GM21423 (cell line): ENCODE results near the gene IL37.
"Not testable (repeated sequence)": the region's sequence is repeated elsewhere in the genome, so short reads cannot be mapped to it uniquely, and the experiment has no call there.

ENCODE experiments used
- ATAC-seq: cut with Tn5 transposase; IDR thresholded peaks from one replicate; pipeline ENCODE4 v1.9.1; 2021; ENCODE audit warnings: mild to moderate bottlenecking, moderate library complexity; ENCODE audit not compliant: unreplicated experiment

Gene IL37

DNA sequence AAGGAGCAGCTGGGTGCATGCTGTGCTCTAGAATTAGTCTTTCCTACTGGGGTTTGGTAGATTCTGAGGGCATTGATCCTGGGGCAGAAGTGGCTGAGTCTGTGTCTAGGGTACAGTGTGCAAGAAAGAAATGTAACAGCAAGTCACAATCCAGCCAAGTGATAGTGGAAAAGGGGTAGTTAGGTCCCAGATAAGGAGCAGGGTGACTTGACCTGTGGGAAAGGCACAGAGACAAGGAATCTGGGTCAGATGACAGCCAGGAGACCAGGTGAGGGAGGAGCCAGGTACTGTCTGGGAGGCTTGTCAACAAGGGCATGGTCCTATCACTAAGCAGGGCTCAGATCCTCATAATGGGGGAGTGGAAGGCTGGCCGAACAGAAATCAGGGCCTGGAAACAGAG is 8.1 kb downstream of the IL37 start:
- no peak for ATAC-seq

DNA sequence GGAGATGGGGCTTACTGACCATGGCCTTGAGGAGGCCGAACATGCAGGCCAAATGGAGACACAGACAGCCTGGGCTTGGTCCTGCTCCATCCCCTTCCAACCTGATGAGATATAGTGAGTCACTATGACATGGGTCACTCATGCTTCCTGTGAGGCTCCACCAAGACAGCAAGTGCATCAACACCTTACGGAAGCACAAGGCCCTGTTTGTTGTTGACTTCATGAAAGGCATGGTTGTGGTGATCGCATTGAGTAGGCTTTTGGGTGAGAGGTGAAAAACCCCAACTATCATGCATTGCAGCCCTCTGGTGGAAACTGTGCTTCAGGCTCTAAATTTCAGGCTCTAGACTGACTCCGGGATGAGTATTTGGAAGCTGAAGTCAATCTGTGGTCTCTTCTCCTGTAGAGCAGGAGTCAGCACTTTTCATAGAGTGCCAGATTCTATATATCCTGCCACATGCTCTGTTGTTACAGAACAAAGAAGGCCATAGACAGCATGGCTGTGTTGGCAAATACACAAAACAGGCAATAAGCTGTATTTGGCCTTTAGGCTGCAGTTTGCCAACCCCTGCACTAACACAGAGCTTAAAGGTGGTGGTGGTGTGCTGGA is 10.1 kb downstream of the IL37 start:
- no peak for ATAC-seq

DNA sequence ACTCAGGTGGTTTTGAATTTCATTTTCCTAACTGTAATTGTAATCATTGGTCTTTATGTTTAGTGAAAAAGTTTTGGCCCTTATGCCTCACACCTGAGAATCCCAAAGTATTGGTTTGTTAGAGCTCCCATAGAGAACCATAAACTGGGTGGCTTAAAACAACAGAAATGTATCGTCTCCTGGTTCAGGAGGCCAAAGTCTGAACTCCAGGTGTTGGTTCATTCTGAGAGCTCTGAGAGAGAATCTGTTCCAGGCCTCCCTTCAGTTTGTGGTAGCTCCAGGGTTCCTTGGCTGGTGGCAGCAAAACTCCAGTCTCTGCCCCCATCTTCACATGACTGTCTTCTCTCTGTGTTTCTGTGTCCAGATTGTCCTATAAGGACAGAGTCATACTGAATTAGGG is 11.0 kb downstream of the IL37 start:
- no peak for ATAC-seq

DNA sequence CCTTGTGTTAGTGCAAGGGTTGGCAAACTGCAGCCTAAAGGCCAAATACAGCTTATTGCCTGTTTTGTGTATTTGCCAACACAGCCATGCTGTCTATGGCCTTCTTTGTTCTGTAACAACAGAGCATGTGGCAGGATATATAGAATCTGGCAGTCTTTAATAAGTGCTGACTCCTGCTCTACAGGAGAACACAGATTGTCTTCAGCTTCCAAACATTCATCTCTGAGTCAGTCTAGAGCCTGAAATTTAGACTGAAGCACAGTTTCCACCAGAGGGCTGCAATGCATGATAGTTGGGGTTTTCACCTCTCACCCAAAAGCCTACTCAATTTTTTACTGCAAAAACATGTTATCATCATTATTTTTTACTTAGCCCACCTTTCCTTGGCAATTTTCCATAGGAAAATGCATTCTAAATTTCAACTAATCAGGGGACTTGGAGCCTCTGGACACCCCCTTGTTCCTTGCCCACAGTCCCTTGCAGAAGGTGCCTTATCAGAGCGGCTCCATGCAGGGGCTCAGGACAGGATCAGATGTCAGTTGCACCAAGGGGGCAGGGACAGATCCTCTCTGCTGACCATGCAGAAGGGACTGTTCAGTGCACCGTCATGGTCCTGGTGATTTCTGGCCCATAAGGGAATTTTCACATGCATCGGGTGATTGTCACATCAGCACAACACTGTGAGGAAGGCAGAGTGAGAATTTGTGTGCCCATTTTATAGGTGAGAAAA is 12.4 kb downstream of the IL37 start:
- no peak for ATAC-seq

DNA sequence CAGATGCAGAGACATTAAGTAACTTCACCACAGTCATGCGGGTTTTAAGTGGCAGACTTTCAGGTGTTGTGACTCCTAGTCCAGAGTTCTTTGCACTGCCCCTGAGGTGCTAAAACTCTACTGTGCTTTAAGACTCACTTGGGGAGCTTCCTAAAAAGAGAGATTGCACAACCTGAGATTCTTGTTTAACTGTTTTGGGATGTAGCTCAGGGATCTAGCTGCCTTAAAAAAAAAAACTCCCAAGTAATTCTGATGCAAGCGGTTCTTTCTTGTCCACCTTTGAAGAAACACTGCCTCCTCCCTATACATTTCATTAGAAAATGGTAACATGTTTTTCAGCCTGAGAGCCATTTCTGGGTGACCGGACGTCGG is 13.0 kb downstream of the IL37 start:
- ATAC-seq: no peak

DNA sequence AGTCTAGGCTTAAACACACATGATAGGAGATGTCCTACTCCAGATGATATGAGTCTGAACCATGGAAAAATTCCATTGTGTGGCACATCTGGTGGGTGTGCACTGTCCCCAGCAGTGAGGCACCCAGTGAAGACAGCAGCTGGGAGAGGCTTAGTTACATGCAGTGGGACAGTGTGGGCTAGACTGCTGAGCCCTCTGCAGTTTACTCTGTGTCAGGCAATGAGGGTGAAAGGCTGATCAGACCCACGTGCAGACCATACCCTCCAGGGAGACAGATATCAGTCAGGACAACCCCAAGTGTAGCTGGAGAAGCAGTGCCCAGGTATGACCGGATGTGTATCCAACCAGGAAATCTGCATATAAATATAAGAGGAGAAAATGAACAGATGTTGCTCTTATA is 13.4 kb downstream of the IL37 start:
- ATAC-seq: no peak

DNA sequence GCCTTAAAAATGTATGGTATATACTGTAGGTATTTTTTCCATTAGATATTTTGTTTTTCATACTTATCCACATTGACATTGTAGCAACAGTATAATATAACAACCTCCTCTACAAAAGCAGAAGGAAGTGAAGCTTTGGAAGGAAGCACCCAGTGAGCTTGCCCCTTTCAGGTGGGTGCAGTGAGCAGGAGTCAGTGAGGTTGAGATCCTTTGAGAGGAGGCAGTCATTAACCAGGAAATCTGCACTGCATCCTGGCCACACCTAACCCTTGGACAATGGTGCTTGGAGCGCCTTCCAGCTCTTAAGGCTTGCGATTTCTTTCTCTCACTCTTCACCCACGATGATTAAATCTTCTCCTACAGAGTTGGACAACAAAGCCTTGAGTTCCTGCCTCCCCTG is 13.9 kb downstream of the IL37 start:
- ATAC-seq: no peak

DNA sequence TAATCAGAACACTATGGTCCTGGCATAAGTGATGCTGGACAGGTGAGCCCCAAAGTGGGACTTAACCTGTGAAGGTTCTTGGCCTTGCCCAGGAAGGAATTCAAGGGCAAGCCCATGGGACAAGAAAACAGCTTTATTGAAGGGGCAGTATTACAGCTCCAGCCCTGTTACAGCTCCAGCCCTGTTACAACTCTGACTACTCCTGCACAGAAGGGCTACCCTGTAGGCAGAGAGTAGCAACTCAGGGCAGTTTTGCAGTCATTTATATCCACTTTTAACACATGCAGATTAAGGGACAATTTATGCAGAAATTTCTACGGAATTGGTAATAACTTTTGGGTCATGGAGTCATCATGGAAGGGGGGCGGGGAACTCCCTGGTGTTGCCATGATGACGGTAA is 15.7 kb downstream of the IL37 start:
- ATAC-seq: no peak

DNA sequence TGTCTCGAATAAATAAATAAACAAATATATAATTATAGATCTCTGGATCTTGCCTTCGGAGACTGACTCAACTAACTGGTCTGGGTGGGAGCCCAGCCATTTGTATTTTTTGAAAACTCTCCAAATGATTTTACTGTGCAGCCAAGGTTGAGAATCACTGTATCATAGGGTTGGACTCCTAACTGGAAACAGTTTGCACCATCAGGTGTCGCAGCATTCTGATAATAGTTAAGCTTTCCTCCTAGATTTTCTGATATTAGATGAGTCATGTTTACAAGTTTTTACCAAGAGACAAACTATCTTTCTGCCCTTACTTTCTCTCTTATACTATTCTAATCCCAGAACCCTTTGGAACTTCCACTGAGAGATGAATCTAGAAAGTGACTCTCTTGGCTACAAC is 16.8 kb downstream of the IL37 start:
- ATAC-seq: no peak

DNA sequence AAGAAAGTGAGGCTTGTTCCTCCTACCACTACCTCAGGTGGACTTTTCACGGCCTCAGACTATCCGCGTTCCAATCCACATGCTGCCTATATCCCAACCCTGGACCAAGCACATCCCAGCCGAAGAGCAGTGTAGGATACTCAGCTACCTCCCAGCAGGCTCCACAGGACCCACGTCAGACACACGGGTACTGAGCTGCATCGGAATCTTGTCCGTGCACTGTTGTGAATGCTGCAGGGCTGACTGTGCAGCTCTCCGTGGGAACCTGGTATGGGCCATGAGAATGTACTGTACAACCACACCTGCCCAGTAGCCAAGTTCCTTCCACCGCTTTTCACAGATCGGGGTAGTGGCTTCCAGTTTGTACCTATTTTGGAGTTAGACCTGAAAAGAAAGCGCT is 22.3 kb downstream of the IL37 start:
- no peak for ATAC-seq

DNA sequence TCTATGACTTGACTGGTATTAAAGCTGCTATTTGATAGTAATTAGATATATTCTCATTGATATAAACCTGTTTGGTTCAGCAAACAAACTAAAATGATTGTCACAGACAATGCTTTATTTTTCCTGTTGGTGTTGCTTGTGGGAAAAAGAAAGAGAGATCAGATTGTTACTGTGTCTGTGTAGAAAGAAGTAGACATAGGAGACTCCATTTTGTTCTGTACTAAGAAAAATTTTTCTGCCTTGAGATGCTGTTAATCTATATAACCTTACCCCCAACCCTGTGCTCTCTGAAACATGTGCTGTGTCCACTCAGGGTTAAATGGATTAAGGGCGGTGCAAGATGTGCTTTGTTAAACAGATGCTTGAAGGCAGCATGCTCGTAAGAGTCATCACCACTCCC is 23.2 kb downstream of the IL37 start:
- not testable (repeated sequence) for ATAC-seq

DNA sequence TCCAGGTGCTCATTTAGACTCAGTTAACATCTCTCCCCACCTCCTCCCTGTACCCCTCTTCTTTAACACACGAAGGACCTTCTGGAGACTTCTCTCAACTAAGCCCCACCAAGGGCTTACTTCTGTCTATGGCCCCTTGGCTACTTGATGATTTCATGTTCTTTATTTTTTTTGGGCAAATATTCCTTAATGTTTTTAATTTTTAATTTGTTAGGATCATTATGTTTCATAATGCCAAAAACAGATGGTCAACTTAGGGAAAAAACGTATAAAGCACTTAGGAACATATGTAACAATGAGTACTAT is 25.9 kb downstream of the IL37 start:
- no peak for ATAC-seq

DNA sequence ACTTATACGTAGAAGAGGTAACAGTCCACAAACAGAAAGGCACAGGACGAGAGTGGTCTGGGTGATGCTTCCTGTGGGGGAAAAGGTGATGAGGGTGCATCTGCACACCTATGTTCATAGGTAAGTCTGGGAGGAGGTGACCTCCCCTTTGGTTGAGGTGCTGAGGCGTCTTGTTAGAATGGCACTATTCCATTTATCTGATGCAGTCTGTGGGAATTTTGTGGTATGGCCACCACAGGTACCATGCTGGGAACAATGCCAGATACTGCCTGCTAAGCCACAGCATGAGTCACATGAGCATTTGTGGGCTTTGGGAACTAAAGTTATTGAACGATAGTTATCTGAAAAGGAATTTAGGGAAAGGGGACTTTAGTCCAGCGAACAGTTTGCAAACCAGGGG is 27.9 kb downstream of the IL37 start:
- no peak for ATAC-seq

DNA sequence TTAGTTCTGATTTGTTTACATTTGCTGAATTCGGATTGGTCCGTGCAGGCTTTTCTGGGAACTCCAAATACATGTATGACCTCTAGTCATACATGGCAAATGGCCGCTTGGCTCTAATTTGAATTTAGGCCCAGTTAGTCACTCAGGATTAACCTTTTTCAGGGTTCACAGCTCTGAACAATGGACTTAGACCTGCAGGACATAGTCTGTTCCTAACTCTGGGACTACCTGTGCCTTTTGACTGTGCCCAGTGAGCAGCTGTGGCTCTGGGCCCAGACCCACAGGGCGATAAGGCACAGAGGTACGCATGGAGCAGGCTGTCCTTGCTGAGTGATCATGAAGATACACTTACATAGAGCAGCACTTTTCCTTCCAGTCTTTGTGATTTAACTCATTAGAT is 28.5 kb downstream of the IL37 start:
- ATAC-seq: no peak

DNA sequence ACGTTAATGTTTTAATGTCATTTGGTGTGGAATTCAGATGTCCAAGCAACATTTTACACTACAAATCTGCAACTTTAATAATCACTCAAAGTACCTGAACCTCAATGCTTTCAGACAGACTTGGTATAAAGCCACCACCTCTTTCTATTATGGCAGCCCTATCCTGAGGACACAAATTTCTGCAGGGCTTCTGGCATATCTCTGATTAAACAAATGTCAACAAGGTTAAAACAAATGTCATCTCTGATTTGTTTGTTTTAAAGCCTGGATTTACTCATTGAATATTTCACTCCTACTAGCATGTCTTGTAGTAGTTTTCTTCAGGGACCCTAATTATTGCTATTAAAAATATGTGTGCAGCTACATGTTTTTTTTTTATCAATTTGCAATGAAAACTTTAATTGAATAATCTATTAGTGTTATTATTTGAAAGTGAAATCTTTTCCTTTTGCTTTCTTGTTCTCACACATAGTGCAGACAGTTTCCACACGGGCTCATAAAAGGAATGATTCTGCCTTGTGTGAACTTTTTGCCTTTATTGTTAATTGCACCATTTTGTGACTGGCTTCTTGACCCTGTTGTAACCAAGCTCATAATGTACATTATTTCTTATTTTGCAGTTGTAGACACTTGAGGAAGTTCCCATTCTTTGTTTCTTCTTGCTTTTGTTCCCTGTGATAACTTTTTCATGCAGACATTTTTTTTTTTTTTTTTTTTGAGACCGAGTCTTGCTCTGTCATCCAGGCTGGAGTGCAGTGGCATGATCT is 30.1 kb downstream of the IL37 start:
- ATAC-seq: no peak

DNA sequence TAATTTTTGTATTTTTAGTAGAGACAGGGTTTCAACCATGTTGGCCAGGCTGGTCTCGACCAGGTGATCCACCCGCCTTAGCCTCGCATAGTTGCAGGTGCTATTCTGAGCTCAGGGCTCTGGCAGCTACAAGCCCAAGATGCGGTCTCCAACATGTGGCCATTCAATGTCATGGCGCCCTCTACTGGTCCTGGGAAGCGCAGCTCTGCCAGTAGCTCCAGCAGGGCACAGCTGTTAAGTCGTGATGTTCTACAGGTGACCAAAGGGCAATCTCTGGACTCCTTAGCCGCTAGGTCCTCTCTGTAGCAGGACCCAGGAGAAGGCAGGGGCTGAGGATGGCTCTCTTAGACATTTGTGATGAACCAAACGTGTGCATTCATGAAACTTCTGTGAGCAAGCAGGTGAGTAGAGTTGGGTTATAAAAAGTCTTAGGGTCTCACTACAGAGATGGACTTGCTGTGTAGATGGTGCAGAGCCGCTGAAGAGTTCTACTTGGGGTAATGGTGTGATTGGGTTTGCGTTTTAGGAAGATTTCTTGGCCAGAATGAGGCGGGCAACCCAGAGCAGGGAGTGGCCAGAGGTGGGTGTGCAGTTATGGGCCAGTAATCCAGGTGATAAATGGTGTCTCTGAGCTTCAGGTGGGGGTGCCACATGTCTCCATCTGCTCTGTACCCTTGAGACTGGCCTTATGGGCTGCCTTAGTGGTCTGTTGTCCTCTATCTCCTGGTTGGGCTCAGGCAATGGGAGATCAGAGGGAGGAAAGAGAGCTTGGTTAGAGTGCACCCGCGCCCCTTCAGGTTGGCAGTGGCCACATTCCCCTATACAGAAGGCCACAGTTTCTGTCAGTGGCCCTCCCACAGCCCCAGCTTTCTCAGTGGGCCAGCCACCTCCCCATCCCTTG is 31.0 kb downstream of the IL37 start:
- peak; percentile 87 for ATAC-seq

DNA sequence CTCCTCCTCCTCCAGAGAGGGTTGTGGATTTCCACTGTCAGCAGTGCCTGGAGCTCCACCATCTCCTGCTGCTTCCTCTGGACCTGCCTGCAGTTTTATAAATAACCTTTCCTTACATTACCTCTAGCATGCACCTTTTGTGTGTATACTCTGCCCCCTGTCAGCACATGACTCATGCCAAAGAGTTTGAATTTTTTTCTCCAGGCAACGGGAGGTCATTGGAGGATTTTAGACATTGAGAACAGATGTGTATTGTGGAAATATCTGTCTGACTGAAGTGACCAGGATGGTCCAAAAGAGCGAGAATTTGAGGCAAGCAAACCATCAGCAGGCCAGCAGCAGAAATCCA is 31.7 kb downstream of the IL37 start:
- ATAC-seq: no peak

DNA sequence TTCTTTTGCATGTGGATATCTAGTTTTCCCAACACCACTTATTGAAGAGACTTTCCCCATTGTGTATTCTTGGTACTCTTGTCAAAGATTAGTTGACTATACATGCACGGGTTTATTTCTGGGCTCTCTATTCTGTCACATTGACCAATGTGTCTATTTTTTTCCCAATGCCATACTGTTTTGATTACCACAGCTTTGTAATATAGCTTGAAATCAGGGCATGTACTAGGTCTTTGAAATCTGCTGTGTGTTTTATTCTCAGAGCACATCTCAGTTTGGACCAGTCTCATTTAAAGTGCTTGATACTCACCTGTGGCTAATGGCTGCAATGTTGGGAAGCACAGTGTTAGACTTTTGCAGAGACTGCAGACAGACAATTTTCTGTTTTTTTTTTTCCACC is 34.0 kb downstream of the IL37 start:
- ATAC-seq: no peak

DNA sequence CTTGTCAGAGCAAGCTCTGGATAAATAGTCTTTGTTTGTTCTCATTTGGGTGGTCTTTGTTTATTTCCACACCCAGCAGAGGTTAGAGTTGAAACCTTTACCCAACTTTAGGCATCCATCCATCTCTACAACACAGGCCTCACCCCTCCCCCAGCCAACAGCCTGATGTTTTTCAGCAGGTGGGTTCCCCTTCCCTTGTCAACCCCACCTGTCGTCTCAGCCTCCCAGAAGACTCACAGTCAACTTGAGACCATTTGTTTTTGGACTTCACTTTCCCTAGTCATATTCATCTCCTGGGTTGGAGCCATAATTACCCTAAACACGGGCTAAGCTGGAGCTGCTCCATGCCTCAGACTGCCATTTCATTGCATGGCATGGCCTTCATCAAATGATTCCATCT is 35.1 kb downstream of the IL37 start:
- ATAC-seq: no peak

DNA sequence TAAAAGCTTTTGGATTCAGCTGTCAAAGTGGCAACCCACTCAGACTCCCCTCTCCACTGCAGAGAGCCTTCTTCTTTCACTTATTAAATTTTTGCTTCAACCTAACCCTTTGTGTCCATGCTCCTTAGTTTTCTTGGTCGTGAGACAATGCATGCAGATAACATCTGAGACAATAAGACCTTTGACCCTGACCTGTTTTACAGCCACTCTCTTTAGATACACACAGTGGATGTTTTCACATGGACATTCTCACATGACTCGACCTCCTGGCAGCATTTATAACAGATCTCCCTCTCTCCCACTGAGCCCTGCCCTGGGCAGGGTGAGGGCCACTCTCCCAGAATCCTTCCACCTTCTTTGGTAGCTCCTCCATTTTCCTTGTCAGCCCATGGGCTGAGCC is 36.4 kb downstream of the IL37 start:
- no peak for ATAC-seq

DNA sequence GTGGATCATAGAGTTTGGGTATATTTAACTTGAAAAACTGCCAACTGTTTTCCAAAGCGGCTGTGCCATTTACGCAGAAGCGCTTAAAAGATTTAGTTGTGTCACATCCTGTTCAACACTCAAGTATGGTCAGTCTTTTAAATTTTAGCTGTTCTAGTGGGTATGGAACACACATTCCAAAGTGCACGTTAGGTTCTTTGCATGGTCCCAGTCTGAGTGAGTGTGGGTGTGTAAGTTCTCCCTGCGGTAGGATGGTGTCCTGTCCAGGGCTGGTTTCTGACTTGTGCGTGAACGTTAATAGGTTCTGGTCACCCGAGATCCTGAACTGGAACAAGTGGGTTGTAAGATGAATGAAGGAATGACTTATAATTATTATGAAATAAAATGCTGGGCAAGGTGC is 38.5 kb downstream of the IL37 start:
- ATAC-seq: no peak

DNA sequence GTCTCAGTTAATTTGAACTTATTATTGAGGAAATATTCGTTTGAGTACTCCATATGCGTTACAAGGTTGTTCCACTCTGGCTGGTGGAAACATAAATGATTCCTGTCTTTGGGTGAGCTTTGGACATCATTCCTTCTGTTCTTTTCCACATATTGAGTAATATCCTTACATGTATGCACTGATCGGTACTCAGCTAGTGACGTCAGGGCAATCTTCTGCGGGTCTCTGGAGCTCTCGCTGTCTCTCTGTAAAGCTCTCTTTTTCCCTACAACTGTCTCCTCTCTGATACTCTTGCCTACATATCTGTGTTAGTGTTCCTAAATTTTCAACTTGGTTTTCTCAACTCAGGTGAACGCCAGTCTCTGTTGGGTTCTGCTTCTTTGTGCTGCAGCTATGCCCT is 43.4 kb downstream of the IL37 start:
- no peak for ATAC-seq
